ENCODE measurements around the gene AARS2. TPM values are rescaled to one million over a fixed set of nuclear protein-coding genes. Genes with fewer than 3 reads are reported as not detected.

AARS2 gene
- polyA plus RNA-seq, 2 of the 4 experiments (the other 2 are of a cell fraction), result 4.3 to 6.2 TPM

- ATAC-seq (no peak), DNase-seq (ENCODE audit: low read depth in 1 of 2, low spot score in 1 of 2) (no peak), FAIRE-seq (no peak)
- Histone ChIP-seq H3K27ac (no peak overlapping the region), H3K9me3 (no peaks in the 10 kb centered on the region), H3K4me3 (no peak overlapping the region), H3K4me1 (no peaks in the 10 kb centered on the region), H3K4me2 (no peak overlapping the region)
- POLR2A ChIA-PET, result no interaction called here
- TF ChIP-seq POLR2AphosphoS2 (conservative IDR thresholded peaks at IDR 0.05; ENCODE audit: low read length), result no peak
- CTCF ChIA-PET, result interaction anchor here (0.6 to 5.0 kb wide), 4 partner anchors 9 to 61 kb away, joined by 3 to 29 read pairs (median 7); no protein-coding TSS in a partner anchor
- WGBS (ENCODE audit: missing lambda C conversion rate), result 75% methylated on average over 23 of the region's 23 CpGs
These were observed 36.2 kb downstream of the AARS2 start for GRCh38 chr6:44276667-44277640.

GRCh38 chr6:44275749-44276648, 37.1 kb downstream of the AARS2 start:
- FAIRE-seq (no peak), DNase-seq (ENCODE audit: low read depth in 1 of 2, low spot score in 1 of 2) (no peak), ATAC-seq (no peak)
- Histone ChIP-seq H3K4me1 (no peaks in the 10 kb centered on the region), H3K27ac (no peak overlapping the region), H3K4me2 (peak overlapping the region; percentile 19; the same call in 1 of the 3 replicates), H3K9me3 (no peaks in the 10 kb centered on the region), H3K4me3 (no peak overlapping the region)
- CTCF ChIA-PET, result interaction anchor here (0.6 to 5.0 kb wide), 5 partner anchors 8 to 63 kb away, joined by 3 to 29 read pairs (median 3); no protein-coding TSS in a partner anchor
- WGBS (ENCODE audit: missing lambda C conversion rate), result 95% methylated on average over 13 of the region's 109 CpGs
- POLR2A ChIA-PET, result no interaction called here
- no peak for TF ChIP-seq REST (IDR thresholded peaks at IDR 0.05)
- no peak for TF ChIP-seq BCL3 (IDR thresholded peaks at IDR 0.05)
- no peak for TF ChIP-seq RFX5 (IDR thresholded peaks at IDR 0.05)
- no peak for TF ChIP-seq SREBF2 (IDR thresholded peaks at IDR 0.05)
- no peak for TF ChIP-seq KDM5A (IDR thresholded peaks at IDR 0.05)

GRCh38 chr6:44275271-44275748, 37.8 kb downstream of the AARS2 start:
- 93% methylated on average over 49 of the region's 59 CpGs for WGBS (ENCODE audit: missing lambda C conversion rate)
- Histone ChIP-seq H3K4me2 (no peak overlapping the region), H3K9me3 (no peaks in the 10 kb centered on the region), H3K4me3 (no peak overlapping the region), H3K4me1 (no peaks in the 10 kb centered on the region), H3K27ac (no peak overlapping the region)
- ATAC-seq (no peak), DNase-seq (ENCODE audit: low read depth in 1 of 2, low spot score in 1 of 2) (no peak), FAIRE-seq (no peak)
- TF ChIP-seq ZNF302 (CRISPR knock-in tag; IDR thresholded peaks at IDR 0.05), result no peak
- no peak for TF ChIP-seq CBX2 (IDR thresholded peaks at IDR 0.05; ENCODE audit: borderline replicate concordance, low read depth)
- TF ChIP-seq ZC3H11A (IDR thresholded peaks at IDR 0.05), result no peak
- TF ChIP-seq HOXA7 (CRISPR knock-in tag; IDR thresholded peaks at IDR 0.05), result no peak
- no peak for TF ChIP-seq MAZ (IDR thresholded peaks at IDR 0.05; ENCODE audit: borderline replicate concordance, low read depth, low read length)
- no peak for TF ChIP-seq POLR2AphosphoS2 (conservative IDR thresholded peaks at IDR 0.05; ENCODE audit: low read length)
- no peak for TF ChIP-seq HDAC2 (IDR thresholded peaks at IDR 0.05)
- CTCF ChIA-PET, result interaction anchor here (1.1 to 5.0 kb wide), 5 partner anchors 7 to 64 kb away, joined by 3 to 29 read pairs (median 4); partner anchors contain the start of gene AARS2
- POLR2A ChIA-PET, result no interaction called here
